Thymus (tissue), 11 donors: Measurements from ENCODE around the gene AP2S1. TPM values are rescaled to one million over a fixed set of nuclear protein-coding genes. Genes with fewer than 3 reads are reported as not detected.
A peak's percentile ranks its signal among the peaks of the same experiment; 100 is the strongest.

Experiments used
- DNase-seq, 9 donors: peaks; one replicate each; pipeline ENCODE4 v3.0.0-alpha.2; 2013; ENCODE audit warnings: low spot score in 9 of 9, low read depth in 6 of 9, missing footprints in 1 of 9
- H3K27ac ChIP-seq, 2 donors: one replicate each; pipeline ENCODE4 v1.5.1; 2013; ENCODE audit warnings: control low read depth in 1 of 2, low read depth in 1 of 2, low read length in 1 of 2, mild to moderate bottlenecking in 1 of 2, moderate library complexity in 1 of 2
- H3K27me3 ChIP-seq, 2 donors: one replicate each; pipeline ENCODE4 v1.5.1; 2013; ENCODE audit warnings: low read length in 1 of 2; ENCODE audit not compliant: control insufficient read depth in 2 of 2, insufficient read depth in 1 of 2
- H3K36me3 ChIP-seq, 2 donors: one replicate each; pipeline ENCODE4 v1.5.1; 2013; ENCODE audit warnings: low read length in 1 of 2, mild to moderate bottlenecking in 1 of 2, moderate library complexity in 1 of 2; ENCODE audit not compliant: control insufficient read depth in 2 of 2, insufficient read depth in 2 of 2
- H3K4me1 ChIP-seq, 2 donors: one replicate each; pipeline ENCODE4 v1.5.1; 2013; ENCODE audit warnings: low read length in 2 of 2; ENCODE audit not compliant: control insufficient read depth in 2 of 2, insufficient read depth in 2 of 2
- H3K4me3 ChIP-seq, 2 donors: one replicate each; pipeline ENCODE4 v1.5.1; 2013; ENCODE audit warnings: low read length in 2 of 2, control low read depth in 1 of 2, mild to moderate bottlenecking in 1 of 2
- H3K9me3 ChIP-seq, 2 donors: one replicate each; pipeline ENCODE4 v1.5.1; 2013; ENCODE audit warnings: low read length in 1 of 2, mild to moderate bottlenecking in 1 of 2; ENCODE audit not compliant: control insufficient read depth in 2 of 2, insufficient read depth in 1 of 2
- WGBS: extraction: QIAGEN DNeasy Blood & Tissue Kit; methylation state at CpG from one replicate; pipeline ENCODE4 v1.1.7; 2013; 5-methylcytosine and 5-hydroxymethylcytosine counted together
- polyA plus RNA-seq: library from polyadenylated mRNA; stranded (reverse); fragments of 200-250 nt; gene quantifications from one replicate; pipeline ENCODE4 v1.2.3, GENCODE V29; 2013
- total RNA-seq: library from RNA; stranded (reverse); fragments of 120-200 nt; gene quantifications from one replicate; pipeline ENCODE4 v1.2.4, GENCODE V29; 2013
- donor health status: healthy.

Gene AP2S1
- total and polyA plus RNA-seq, 2 donors: 88.0 to 106 TPM

GRCh38 chr19:46849610-46850009 lies 1.0 kb downstream of the AP2S1 start:
- H3K4me3 ChIP-seq: peak overlapping the region; percentile 86 to 93
- H3K9me3 ChIP-seq: peaks cover 0 to 4% of the 10 kb centered on the region in 2 donors
- no peaks in the 10 kb centered on the region for H3K27me3 ChIP-seq
- peaks cover 10 to 13% of the 10 kb centered on the region in 2 donors for H3K4me1 ChIP-seq
- no peak for DNase-seq
- peaks cover 3 to 7% of the 10 kb centered on the region in 2 donors for H3K36me3 ChIP-seq
- H3K27ac ChIP-seq: peak overlapping the region; percentile 39 to 78
- whole genome bisulfite sequencing: 81% methylated on average over 5 of the region's 5 CpGs

GRCh38 chr19:46848389-46848788 lies 2.3 kb downstream of the AP2S1 start:
- no peak overlapping the region for H3K4me3 ChIP-seq
- no peaks in the 10 kb centered on the region for H3K27me3 ChIP-seq
- peaks cover 10 to 13% of the 10 kb centered on the region in 2 donors for H3K4me1 ChIP-seq
- peaks cover 13 to 14% of the 10 kb centered on the region in 2 donors for H3K36me3 ChIP-seq
- peaks cover 0 to 4% of the 10 kb centered on the region in 2 donors for H3K9me3 ChIP-seq
- no peak overlapping the region for H3K27ac ChIP-seq
- WGBS: 97% methylated on average over 2 of the region's 2 CpGs
- DNase-seq: no peak

- 97% methylated on average over 11 of the region's 11 CpGs for WGBS
- DNase-seq: no peak
- H3K27me3 ChIP-seq: no peaks in the 10 kb centered on the region
- H3K9me3 ChIP-seq: peaks cover 0 to 4% of the 10 kb centered on the region in 2 donors
- no peak overlapping the region for H3K27ac ChIP-seq
- H3K4me1 ChIP-seq: peaks cover 10 to 13% of the 10 kb centered on the region in 2 donors
- H3K36me3 ChIP-seq: peaks cover 21 to 23% of the 10 kb centered on the region in 2 donors
- H3K4me3 ChIP-seq: no peak overlapping the region
Observed at GRCh38 chr19:46847528-46847927, 3.1 kb downstream of the AP2S1 start.

- no peaks in the 10 kb centered on the region for H3K27me3 ChIP-seq
- no peak for DNase-seq
- H3K27ac ChIP-seq: no peak overlapping the region
- H3K36me3 ChIP-seq: peaks cover 32 to 35% of the 10 kb centered on the region in 2 donors
- no peak overlapping the region for H3K4me3 ChIP-seq
- peaks cover 10 to 13% of the 10 kb centered on the region in 2 donors for H3K4me1 ChIP-seq
- peaks cover 0 to 4% of the 10 kb centered on the region in 2 donors for H3K9me3 ChIP-seq
- 96% methylated on average over 19 of the region's 19 CpGs for WGBS
Observed at GRCh38 chr19:46845959-46846459, 4.6 kb downstream of the AP2S1 start.

GRCh38 chr19:46844067-46844489 lies 6.6 kb downstream of the AP2S1 start:
- Histone ChIP-seq H3K36me3 (peaks cover 39 to 42% of the 10 kb centered on the region in 2 donors), H3K4me3 (no peak overlapping the region), H3K4me1 (peaks cover 0 to 4% of the 10 kb centered on the region in 2 donors), H3K27ac (no peak overlapping the region), H3K27me3 (no peaks in the 10 kb centered on the region), H3K9me3 (no peaks in the 10 kb centered on the region)
- no peak for DNase-seq
- WGBS: 92% methylated on average over 9 of the region's 9 CpGs

- no peaks in the 10 kb centered on the region for H3K27me3 ChIP-seq
- no peak overlapping the region for H3K27ac ChIP-seq
- DNase-seq: no peak
- H3K9me3 ChIP-seq: no peaks in the 10 kb centered on the region
- H3K4me1 ChIP-seq: peaks cover 0 to 3% of the 10 kb centered on the region in 2 donors
- WGBS: 92% methylated on average over 11 of the region's 11 CpGs
- peaks cover 49% of the 10 kb centered on the region in 2 donors for H3K36me3 ChIP-seq
- no peak overlapping the region for H3K4me3 ChIP-seq
Observed at GRCh38 chr19:46842791-46843190, 7.9 kb downstream of the AP2S1 start.

GRCh38 chr19:46841458-46842083 lies 9.1 kb downstream of the AP2S1 start:
- H3K36me3 ChIP-seq: peaks cover 50 to 53% of the 10 kb centered on the region in 2 donors

GRCh38 chr19:46840498-46840942 lies 10.1 kb downstream of the AP2S1 start:
- Histone ChIP-seq H3K36me3 (peaks cover 54 to 64% of the 10 kb centered on the region in 2 donors), H3K27ac (no peak overlapping the region), H3K4me3 (no peak overlapping the region), H3K9me3 (no peaks in the 10 kb centered on the region), H3K27me3 (no peaks in the 10 kb centered on the region), H3K4me1 (peaks cover 0 to 3% of the 10 kb centered on the region in 2 donors)
- 25% methylated on average over 13 of the region's 13 CpGs for WGBS
- DNase-seq: peak in 7 of 9 donors; percentile 64 to 86 (median 73)

More at GRCh38 chr19:46841458-46842083, 9.1 kb downstream of the AP2S1 start:
- Histone ChIP-seq H3K4me3 (no peak overlapping the region), H3K4me1 (peaks cover 0 to 3% of the 10 kb centered on the region in 2 donors), H3K27ac (peak overlapping the region in 1 of 2 donors; percentile 2), H3K27me3 (no peaks in the 10 kb centered on the region), H3K9me3 (no peaks in the 10 kb centered on the region)
- no peak for DNase-seq
- 97% methylated on average over 12 of the region's 12 CpGs for WGBS

GRCh38 chr19:46839752-46840497 lies 10.7 kb downstream of the AP2S1 start:
- H3K27ac ChIP-seq: no peak overlapping the region
- peaks cover 0 to 3% of the 10 kb centered on the region in 2 donors for H3K4me1 ChIP-seq
- peaks cover 54 to 64% of the 10 kb centered on the region in 2 donors for H3K36me3 ChIP-seq
- no peaks in the 10 kb centered on the region for H3K27me3 ChIP-seq
- H3K4me3 ChIP-seq: no peak overlapping the region
- DNase-seq: no peak
- no peaks in the 10 kb centered on the region for H3K9me3 ChIP-seq
- whole genome bisulfite sequencing: 95% methylated on average over 12 of the region's 12 CpGs
